Mesenchymal stem cell (in vitro differentiated cells and primary cell): ENCODE results near the gene GGA1.

Source experiments
- DNase-seq: peaks from one replicate; pipeline ENCODE4 v3.0.0-alpha.2; 2013
- H2AFZ ChIP-seq: one replicate; pipeline ENCODE4 v1.6.1; 2013; ENCODE audit warnings: low read depth, mild to moderate bottlenecking, control low read depth, inconsistent platforms, low read length, moderate library complexity
- H2AK5ac ChIP-seq: 2 replicates; pipeline ENCODE4 v1.6.1; 2013; ENCODE audit warnings: low read length, moderate library complexity, mild to moderate bottlenecking, inconsistent platforms; ENCODE audit not compliant: severe bottlenecking
- H2BK120ac ChIP-seq: one replicate; pipeline ENCODE4 v1.6.1; 2013; ENCODE audit warnings: low read depth, mild to moderate bottlenecking, inconsistent platforms, low read length, moderate library complexity
- H2BK12ac ChIP-seq, 2 experiments: one replicate each; pipeline ENCODE4 v1.6.1; 2013; ENCODE audit warnings: inconsistent platforms in 2 of 2, low read length in 2 of 2, mild to moderate bottlenecking in 2 of 2, moderate library complexity in 2 of 2, control low read depth in 1 of 2
- H2BK15ac ChIP-seq: one replicate; pipeline ENCODE4 v1.6.1; 2013; ENCODE audit warnings: mild to moderate bottlenecking, low read depth, inconsistent platforms; ENCODE audit not compliant: poor library complexity, severe bottlenecking
- H2BK5ac ChIP-seq: 2 replicates; pipeline ENCODE4 v1.6.1; 2013; ENCODE audit warnings: low read depth, mild to moderate bottlenecking, low read length, control low read depth, inconsistent platforms; ENCODE audit not compliant: poor library complexity, severe bottlenecking
- H3K14ac ChIP-seq, 2 experiments: one replicate each; pipeline ENCODE4 v1.6.1; 2013; ENCODE audit warnings: inconsistent platforms in 2 of 2, low read length in 2 of 2, control low read depth in 1 of 2, mild to moderate bottlenecking in 1 of 2, moderate library complexity in 1 of 2
- H3K18ac ChIP-seq, 2 experiments: one replicate each; pipeline ENCODE4 v1.6.1; 2013; ENCODE audit warnings: inconsistent platforms in 2 of 2, low read length in 2 of 2, control low read depth in 1 of 2, low read depth in 1 of 2, mild to moderate bottlenecking in 1 of 2
- H3K23ac ChIP-seq, 2 experiments: one replicate each; pipeline ENCODE4 v1.6.1; 2013; ENCODE audit warnings: inconsistent platforms in 2 of 2, low read length in 2 of 2, mild to moderate bottlenecking in 2 of 2, moderate library complexity in 2 of 2, control low read depth in 1 of 2
- H3K27ac ChIP-seq: 2 replicates; pipeline ENCODE4 v1.5.1; 2013; ENCODE audit warnings: mild to moderate bottlenecking, moderate library complexity, low read length, control low read depth, inconsistent platforms; ENCODE audit not compliant: poor library complexity, severe bottlenecking
- H3K27me3 ChIP-seq, 2 experiments: 2 replicates each; pipeline versions ENCODE4 v1.6.1 to v1.7.0; 2013; ENCODE audit warnings: low read length in 2 of 2, mild to moderate bottlenecking in 2 of 2, moderate library complexity in 2 of 2, control low read depth in 1 of 2, inconsistent platforms in 1 of 2; ENCODE audit not compliant: control insufficient read depth in 1 of 2, insufficient read depth in 1 of 2
- H3K36me3 ChIP-seq, 2 experiments: 2 replicates each; pipeline versions ENCODE4 v1.6.1 to v1.7.0; 2013; ENCODE audit warnings: low read length in 2 of 2, control low read depth in 1 of 2, inconsistent platforms in 1 of 2, low read depth in 1 of 2, mild to moderate bottlenecking in 1 of 2; ENCODE audit not compliant: insufficient read depth in 2 of 2, control insufficient read depth in 1 of 2
- H3K4ac ChIP-seq, 2 experiments: one replicate each; pipeline ENCODE4 v1.6.1; 2013; ENCODE audit warnings: inconsistent platforms in 2 of 2, low read length in 2 of 2, mild to moderate bottlenecking in 2 of 2, moderate library complexity in 2 of 2, control low read depth in 1 of 2, low read depth in 1 of 2
- H3K4me1 ChIP-seq: 2 replicates; pipeline ENCODE4 v1.6.1; 2013; ENCODE audit warnings: low read depth, low read length, control low read depth; ENCODE audit not compliant: control insufficient read depth, insufficient read depth
- H3K4me2 ChIP-seq: 2 replicates; pipeline ENCODE4 v1.6.1; 2013; ENCODE audit warnings: low read length, mild to moderate bottlenecking, inconsistent platforms; ENCODE audit not compliant: poor library complexity, severe bottlenecking
- H3K4me3 ChIP-seq, 2 experiments: 2 replicates each; pipeline versions ENCODE4 v1.5.1 to v1.7.0; 2013; ENCODE audit warnings: low read length in 2 of 2, mild to moderate bottlenecking in 2 of 2, control low read depth in 1 of 2, low read depth in 1 of 2; ENCODE audit not compliant: insufficient read depth in 1 of 2
- H3K79me1 ChIP-seq: replicated peaks from 2 replicates; pipeline ENCODE4 v1.6.1; 2013; ENCODE audit warnings: mild to moderate bottlenecking, control low read depth, low read length, inconsistent platforms; ENCODE audit not compliant: poor library complexity, severe bottlenecking
- H3K9ac ChIP-seq: 2 replicates; pipeline ENCODE4 v1.7.0; 2013; ENCODE audit warnings: mild to moderate bottlenecking, low read length, moderate library complexity
- H3K9me3 ChIP-seq: 2 replicates; pipeline ENCODE4 v1.7.0; 2013; ENCODE audit warnings: mild to moderate bottlenecking, low read length; ENCODE audit not compliant: control insufficient read depth
- H4K8ac ChIP-seq: one replicate; pipeline ENCODE4 v1.6.1; 2013; ENCODE audit warnings: inconsistent platforms, mild to moderate bottlenecking, low read length, moderate library complexity
- H4K91ac ChIP-seq: one replicate; pipeline ENCODE4 v1.6.1; 2013; ENCODE audit warnings: mild to moderate bottlenecking, low read length, inconsistent platforms
- WGBS: methylation state at CpG from one replicate; pipeline ENCODE4 v1.1.7; 2013; ENCODE audit warnings: mixed read lengths; 5-methylcytosine and 5-hydroxymethylcytosine counted together

The GGA1 gene

DNA sequence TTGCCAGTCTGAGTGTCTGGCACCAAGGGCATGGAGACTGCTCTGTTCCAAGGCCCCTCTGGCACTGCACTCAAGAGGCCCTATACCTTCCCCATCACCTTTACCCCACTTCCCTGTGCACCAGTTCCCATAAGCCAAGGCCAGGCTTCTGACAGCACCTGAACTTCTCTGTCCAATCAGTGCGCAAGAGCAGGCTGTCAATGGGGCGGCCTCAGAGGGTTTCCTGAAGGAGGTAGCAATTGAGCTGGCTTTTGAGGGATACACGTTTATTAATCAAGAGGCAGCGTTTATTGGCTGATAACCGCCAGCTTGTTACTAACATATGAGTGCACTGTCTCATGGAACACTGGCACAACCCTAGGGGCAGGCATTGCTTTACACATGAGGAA is 32.9 kb downstream of the GGA1 start:
- Histone ChIP-seq H2BK120ac (no peak overlapping the region), H3K18ac (no peak overlapping the region), H2AFZ (no peak overlapping the region), H4K8ac (no peak overlapping the region), H3K27ac (no peak overlapping the region), H3K4me3 (no peak overlapping the region), H3K4me1 (peaks cover 58% of the 10 kb centered on the region), H4K91ac (no peak overlapping the region), H2BK12ac (no peak overlapping the region), H2BK15ac (no peak overlapping the region), H3K27me3 (peaks cover 0 to 5% of the 10 kb centered on the region in 2 experiments), H2BK5ac (no peak overlapping the region), H2AK5ac (no peak overlapping the region), H3K23ac (no peak overlapping the region), H3K4me2 (no peak overlapping the region), H3K9me3 (no peaks in the 10 kb centered on the region), H3K9ac (no peak overlapping the region), H3K79me1 (peaks cover 28% of the 10 kb centered on the region), H3K36me3 (peaks cover 17 to 53% of the 10 kb centered on the region in 2 experiments), H3K4ac (no peak overlapping the region), H3K14ac (no peak overlapping the region)
- no peak for DNase-seq
- 93% methylated on average over 5 of the region's 5 CpGs for WGBS

DNA sequence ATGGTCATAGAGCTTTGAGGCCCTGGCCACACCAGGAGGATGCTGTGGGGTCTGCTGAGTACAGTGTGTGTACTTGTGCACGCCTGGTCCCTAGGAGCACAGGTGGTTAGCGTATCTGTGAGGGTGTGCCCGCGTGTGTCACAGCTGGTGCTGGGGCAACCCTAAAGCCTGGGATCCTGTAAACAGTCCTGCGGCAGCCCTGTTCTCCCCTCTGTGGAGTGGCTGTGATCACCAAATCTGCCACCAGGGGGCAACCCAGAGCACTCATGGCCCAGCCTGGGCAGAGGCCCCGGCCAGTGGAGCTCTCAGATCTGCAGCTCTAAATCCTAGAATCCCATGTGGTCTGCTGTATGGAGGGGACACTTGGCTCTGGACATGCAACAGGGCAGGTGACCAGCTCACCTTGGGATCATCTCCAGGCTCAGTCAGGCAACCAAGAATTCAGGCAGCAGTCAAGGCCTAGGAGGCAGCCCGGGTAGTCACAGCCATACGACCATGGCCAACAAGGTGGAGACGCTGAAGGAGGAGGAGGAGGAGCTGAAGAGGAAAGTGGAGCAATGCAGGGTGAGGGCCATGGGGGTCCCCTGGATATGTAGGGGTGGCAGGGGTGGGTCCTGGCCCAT is 34.7 kb downstream of the GGA1 start:
- H3K18ac ChIP-seq, result no peak overlapping the region
- H3K23ac ChIP-seq, result no peak overlapping the region
- H3K9ac ChIP-seq, result peak overlapping the region; percentile 57
- H3K4me1 ChIP-seq, result peaks cover 43% of the 10 kb centered on the region
- H2BK5ac ChIP-seq, result no peak overlapping the region
- peak overlapping the region in 1 of 2 experiments; percentile 12 for H2BK12ac ChIP-seq
- H3K27ac ChIP-seq, result no peak overlapping the region
- H2AK5ac ChIP-seq, result no peak overlapping the region
- WGBS, result 39% methylated on average over 9 of the region's 9 CpGs
- H3K4me2 ChIP-seq, result no peak overlapping the region
- no peak overlapping the region for H3K14ac ChIP-seq
- no peak overlapping the region for H2AFZ ChIP-seq
- H3K79me1 ChIP-seq, result peaks cover 40% of the 10 kb centered on the region
- no peak overlapping the region for H4K91ac ChIP-seq
- peaks cover 0 to 5% of the 10 kb centered on the region in 2 experiments for H3K27me3 ChIP-seq
- H3K36me3 ChIP-seq, result peaks cover 30 to 70% of the 10 kb centered on the region in 2 experiments
- no peaks in the 10 kb centered on the region for H3K9me3 ChIP-seq
- no peak overlapping the region for H2BK15ac ChIP-seq
- DNase-seq, result peak; percentile 71
- H3K4ac ChIP-seq, result no peak overlapping the region
- no peak overlapping the region for H3K4me3 ChIP-seq
- no peak overlapping the region for H4K8ac ChIP-seq
- H2BK120ac ChIP-seq, result no peak overlapping the region

DNA sequence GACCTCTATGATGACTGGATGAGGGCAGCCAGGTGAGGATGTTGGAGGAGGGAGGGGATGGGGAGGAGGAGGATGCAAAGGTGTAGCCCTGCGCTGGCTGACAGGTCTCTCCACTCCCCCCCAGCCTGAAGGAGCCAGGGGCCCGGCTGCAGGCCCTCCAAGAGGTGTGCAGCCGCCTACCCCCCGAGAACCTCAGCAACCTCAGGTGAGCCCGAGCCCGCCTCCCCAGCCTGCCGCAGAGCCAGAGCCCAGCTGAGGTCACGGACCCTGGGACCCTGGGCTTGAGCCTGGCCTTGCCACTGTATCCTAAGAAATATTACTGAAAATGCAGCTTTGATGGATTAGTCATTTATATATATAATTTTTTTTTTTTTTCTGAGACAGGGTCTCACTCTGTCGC is 38.7 kb downstream of the GGA1 start:
- DNase-seq, result no peak
- H3K4me2 ChIP-seq, result no peak overlapping the region
- H2BK12ac ChIP-seq, result no peak overlapping the region
- H4K8ac ChIP-seq, result no peak overlapping the region
- H3K4me3 ChIP-seq, result no peak overlapping the region
- no peak overlapping the region for H3K23ac ChIP-seq
- H3K4me1 ChIP-seq, result peaks cover 16% of the 10 kb centered on the region
- no peaks in the 10 kb centered on the region for H3K9me3 ChIP-seq
- no peaks in the 10 kb centered on the region for H3K27me3 ChIP-seq
- H4K91ac ChIP-seq, result no peak overlapping the region
- no peak overlapping the region for H3K4ac ChIP-seq
- no peak overlapping the region for H3K14ac ChIP-seq
- no peak overlapping the region for H2BK120ac ChIP-seq
- H2AK5ac ChIP-seq, result no peak overlapping the region
- H2AFZ ChIP-seq, result no peak overlapping the region
- 89% methylated on average over 7 of the region's 9 CpGs for WGBS
- no peak overlapping the region for H3K27ac ChIP-seq
- no peak overlapping the region for H2BK5ac ChIP-seq
- no peak overlapping the region for H3K9ac ChIP-seq
- H3K79me1 ChIP-seq, result peaks cover 49% of the 10 kb centered on the region
- H3K36me3 ChIP-seq, result peaks cover 46 to 93% of the 10 kb centered on the region in 2 experiments
- H2BK15ac ChIP-seq, result no peak overlapping the region
- H3K18ac ChIP-seq, result no peak overlapping the region

DNA sequence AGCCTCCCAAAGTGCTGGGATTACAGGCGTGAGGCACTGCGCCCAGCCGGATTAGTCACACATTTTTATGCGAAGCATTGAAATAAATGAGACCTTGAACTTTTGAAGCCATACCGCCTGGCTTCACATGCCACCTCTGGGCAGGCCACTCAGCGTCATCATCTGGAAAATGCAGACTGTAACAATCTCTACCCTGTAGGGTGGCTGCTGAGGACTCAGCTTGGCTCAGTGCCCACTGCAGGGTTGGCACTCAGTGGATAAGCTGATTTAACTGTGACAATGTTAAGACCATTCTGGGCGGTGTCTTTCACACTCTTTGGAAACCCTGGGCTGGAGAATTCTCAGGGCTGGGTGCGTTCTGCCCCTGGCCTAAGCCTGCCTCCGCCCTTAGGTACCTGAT is 39.3 kb downstream of the GGA1 start:
- H2AFZ ChIP-seq, result no peak overlapping the region
- no peak overlapping the region for H3K4me3 ChIP-seq
- H4K8ac ChIP-seq, result peak overlapping the region; percentile 22
- peaks cover 44 to 90% of the 10 kb centered on the region in 2 experiments for H3K36me3 ChIP-seq
- no peak overlapping the region for H4K91ac ChIP-seq
- H3K23ac ChIP-seq, result no peak overlapping the region
- no peak overlapping the region for H3K18ac ChIP-seq
- H3K14ac ChIP-seq, result no peak overlapping the region
- DNase-seq, result no peak
- H3K79me1 ChIP-seq, result peaks cover 44% of the 10 kb centered on the region
- H3K27me3 ChIP-seq, result no peaks in the 10 kb centered on the region
- no peak overlapping the region for H2AK5ac ChIP-seq
- H3K9ac ChIP-seq, result no peak overlapping the region
- no peak overlapping the region for H2BK15ac ChIP-seq
- no peak overlapping the region for H3K4ac ChIP-seq
- WGBS, result 97% methylated on average over 9 of the region's 9 CpGs
- no peak overlapping the region for H2BK5ac ChIP-seq
- H2BK12ac ChIP-seq, result no peak overlapping the region
- H3K27ac ChIP-seq, result no peak overlapping the region
- peaks cover 10% of the 10 kb centered on the region for H3K4me1 ChIP-seq
- H2BK120ac ChIP-seq, result no peak overlapping the region
- no peak overlapping the region for H3K4me2 ChIP-seq
- no peaks in the 10 kb centered on the region for H3K9me3 ChIP-seq
